ENCODE results near the gene PAK1. TPM values are rescaled to one million over a fixed set of nuclear protein-coding genes. Genes with fewer than 3 reads are reported as not detected.

Gene PAK1
- total RNA-seq, 1 donor from 2014 or later: 40.7 TPM

DNA sequence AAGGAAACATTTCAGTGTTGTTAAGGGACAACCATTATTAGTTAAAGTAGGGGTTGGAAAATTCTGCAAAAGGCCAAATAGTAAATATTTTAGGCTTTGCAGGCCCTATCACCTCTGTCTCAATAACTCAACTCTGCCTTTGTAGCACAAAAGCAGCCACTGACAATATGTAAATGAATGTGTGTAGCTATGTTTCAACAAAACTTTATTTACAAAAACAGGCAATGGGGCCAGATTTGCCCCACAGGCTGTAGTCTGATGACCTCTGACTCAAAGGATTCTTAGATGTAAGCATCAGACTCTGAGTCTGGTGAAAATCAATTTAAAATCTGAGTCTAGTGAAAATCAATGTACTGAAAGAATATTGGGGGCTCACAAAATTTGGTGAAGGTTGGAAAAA is 50.3 kb downstream of the PAK1 start:
- DNase-seq (ENCODE audit: low spot score): no peak
- Mint-ChIP-seq H3K36me3 (ENCODE audit: low read depth) (no peaks in the 10 kb centered on the region), H3K27me3 (ENCODE audit: low read depth) (peaks cover 15% of the 10 kb centered on the region), H3K9me3 (no peaks in the 10 kb centered on the region), H3K4me3 (ENCODE audit: low read depth) (no peak overlapping the region), H3K4me1 (ENCODE audit: low read depth) (peaks cover 2% of the 10 kb centered on the region), H3K27ac (no peak overlapping the region)
- intact Hi-C loops (cut with micrococcal nuclease): no loop called here

DNA sequence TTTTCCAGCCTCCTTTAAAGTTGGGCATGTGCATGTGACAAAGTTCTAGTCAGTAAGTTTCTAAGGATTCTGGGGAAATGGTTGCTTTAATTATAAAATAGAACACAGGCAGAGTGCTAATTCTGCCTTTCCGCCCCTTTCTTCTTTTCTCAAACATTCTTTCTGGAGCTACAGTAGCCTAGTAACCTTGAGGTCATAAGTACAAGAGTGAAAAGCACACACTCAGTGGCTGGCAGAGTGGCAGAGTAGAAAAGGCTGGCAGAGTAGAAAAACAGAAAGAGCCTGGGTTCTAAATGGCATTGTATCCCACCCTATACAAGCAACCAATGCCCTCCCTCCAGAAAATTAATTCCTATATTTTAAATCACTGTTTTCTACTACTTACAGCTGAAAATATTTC is 51.2 kb downstream of the PAK1 start:
- Mint-ChIP-seq H3K36me3 (ENCODE audit: low read depth) (no peaks in the 10 kb centered on the region), H3K4me1 (ENCODE audit: low read depth) (peaks cover 8% of the 10 kb centered on the region), H3K4me3 (ENCODE audit: low read depth) (no peak overlapping the region), H3K9me3 (no peaks in the 10 kb centered on the region), H3K27me3 (ENCODE audit: low read depth) (peaks cover 11% of the 10 kb centered on the region), H3K27ac (no peak overlapping the region)
- intact Hi-C loops (cut with micrococcal nuclease): no loop called here
- DNase-seq (ENCODE audit: low spot score): no peak

DNA sequence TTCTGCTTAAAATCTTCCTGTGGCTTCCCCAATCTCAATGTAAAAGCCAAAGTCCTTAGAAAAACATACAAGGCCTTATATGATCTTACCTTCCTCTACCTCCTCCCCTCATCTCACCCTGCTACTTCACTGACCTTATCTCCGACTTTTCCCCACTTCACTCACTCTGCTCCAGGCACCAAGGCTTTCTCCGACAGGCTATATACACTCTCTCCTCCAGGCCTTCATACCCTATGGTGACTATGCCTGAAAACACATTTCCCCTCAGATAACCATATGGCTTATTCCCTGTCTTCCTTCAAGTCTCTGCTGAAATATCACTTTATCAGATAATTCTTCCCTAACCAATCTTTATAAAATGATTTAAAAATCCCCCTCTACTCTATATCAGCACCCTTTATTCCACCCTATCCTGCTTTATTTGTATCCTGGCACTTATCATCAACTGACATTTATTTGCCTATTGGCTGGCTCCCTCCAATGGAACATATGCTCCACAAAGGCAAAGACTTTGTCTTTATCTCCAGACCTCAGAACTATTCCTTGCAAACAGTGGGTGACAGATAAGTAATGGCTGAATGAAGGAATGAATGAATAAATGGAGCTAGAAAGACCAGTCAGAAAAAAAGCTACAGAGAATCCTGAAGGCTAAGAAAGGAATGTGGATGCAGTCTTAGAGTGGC is 52.7 kb downstream of the PAK1 start:
- intact Hi-C loops (cut with micrococcal nuclease): no loop called here
- H3K4me1 Mint-ChIP-seq (ENCODE audit: low read depth): peaks cover 12% of the 10 kb centered on the region

DNA sequence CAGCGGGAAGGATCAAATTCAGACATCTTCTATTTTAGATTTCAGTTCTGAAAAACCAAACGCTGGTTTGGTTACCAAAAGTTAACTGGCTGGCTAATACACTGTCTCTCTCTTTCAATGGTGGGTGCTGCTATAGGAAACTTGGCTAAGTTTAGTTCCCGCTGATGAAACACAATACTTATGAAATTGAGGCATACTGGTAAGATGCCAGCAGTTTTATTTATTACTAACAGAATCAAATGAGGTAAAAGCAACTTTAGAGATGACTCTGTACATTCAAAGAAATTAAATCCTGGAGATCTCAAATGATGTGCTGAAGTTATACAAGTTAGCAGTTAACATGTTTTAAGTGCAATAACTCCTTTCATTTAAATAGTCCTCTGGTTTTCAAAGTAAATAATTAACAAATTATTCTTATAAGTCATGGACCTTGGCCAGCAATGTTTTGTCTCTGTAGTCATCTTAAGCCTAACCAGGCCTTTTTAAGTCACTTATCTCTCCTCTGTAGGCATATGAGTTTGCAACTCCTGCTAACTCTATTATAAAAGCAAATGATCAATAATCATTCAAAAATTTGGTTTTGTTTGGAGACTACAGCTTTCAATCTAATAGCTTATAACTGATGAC is 54.8 kb downstream of the PAK1 start:
- H3K4me1 Mint-ChIP-seq (ENCODE audit: low read depth): peaks cover 12% of the 10 kb centered on the region
- H3K27ac Mint-ChIP-seq: no peak overlapping the region
- no peak overlapping the region for H3K4me3 Mint-ChIP-seq (ENCODE audit: low read depth)
- H3K36me3 Mint-ChIP-seq (ENCODE audit: low read depth): no peaks in the 10 kb centered on the region
- peaks cover 4% of the 10 kb centered on the region for H3K27me3 Mint-ChIP-seq (ENCODE audit: low read depth)
- H3K9me3 Mint-ChIP-seq: no peaks in the 10 kb centered on the region
- intact Hi-C loops (cut with micrococcal nuclease): no loop called here
- DNase-seq (ENCODE audit: low spot score): no peak

More for the DNA sequence above, 52.7 kb downstream of the PAK1 start:
- Mint-ChIP-seq H3K4me3 (ENCODE audit: low read depth) (no peak overlapping the region), H3K9me3 (no peaks in the 10 kb centered on the region), H3K36me3 (ENCODE audit: low read depth) (no peaks in the 10 kb centered on the region), H3K27ac (no peak overlapping the region), H3K27me3 (ENCODE audit: low read depth) (peaks cover 8% of the 10 kb centered on the region)
- DNase-seq (ENCODE audit: low spot score): no peak

DNA sequence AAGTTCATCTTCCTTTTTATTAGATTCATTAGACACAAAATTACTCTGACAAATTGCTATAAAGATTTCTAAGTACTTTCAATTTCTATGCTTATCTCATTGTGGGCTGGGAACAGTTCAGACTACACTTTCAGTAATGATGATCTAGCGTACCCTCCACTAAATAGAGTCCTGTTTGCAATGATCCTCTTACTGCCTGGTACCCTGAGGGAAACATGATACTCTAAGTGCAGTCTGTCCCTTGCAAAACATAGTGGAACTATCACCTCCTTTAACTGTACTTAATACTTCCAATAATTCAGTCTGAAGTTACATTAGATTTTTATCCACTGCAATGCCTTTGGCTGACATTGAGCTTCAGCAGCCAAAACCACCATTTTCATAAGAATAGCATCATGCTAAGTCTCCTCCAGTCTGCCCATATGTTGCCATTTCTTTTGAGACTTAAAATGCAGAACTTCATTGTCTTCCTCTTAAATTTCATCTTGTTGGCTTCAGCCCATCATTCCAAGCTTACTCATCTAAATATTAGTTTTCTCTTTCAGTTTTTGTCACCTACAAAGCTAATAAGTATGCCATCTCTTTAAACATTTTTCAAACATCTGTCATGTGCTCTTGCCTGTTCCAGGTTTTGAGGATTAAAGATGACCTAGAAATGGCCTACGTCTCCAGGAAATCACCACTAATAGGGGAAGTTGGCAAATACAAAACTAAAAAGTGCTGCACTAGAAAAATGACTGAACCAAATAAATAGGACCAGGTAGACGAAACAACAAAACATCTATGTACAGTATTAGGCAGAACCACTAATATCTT is 55.5 kb downstream of the PAK1 start:
- Mint-ChIP-seq H3K27me3 (ENCODE audit: low read depth) (peaks cover 3% of the 10 kb centered on the region), H3K4me3 (ENCODE audit: low read depth) (no peak overlapping the region), H3K36me3 (ENCODE audit: low read depth) (no peaks in the 10 kb centered on the region), H3K27ac (no peak overlapping the region), H3K9me3 (no peaks in the 10 kb centered on the region), H3K4me1 (ENCODE audit: low read depth) (peaks cover 12% of the 10 kb centered on the region)
- DNase-seq (ENCODE audit: low spot score): no peak
- intact Hi-C loops (cut with micrococcal nuclease): no loop called here

DNA sequence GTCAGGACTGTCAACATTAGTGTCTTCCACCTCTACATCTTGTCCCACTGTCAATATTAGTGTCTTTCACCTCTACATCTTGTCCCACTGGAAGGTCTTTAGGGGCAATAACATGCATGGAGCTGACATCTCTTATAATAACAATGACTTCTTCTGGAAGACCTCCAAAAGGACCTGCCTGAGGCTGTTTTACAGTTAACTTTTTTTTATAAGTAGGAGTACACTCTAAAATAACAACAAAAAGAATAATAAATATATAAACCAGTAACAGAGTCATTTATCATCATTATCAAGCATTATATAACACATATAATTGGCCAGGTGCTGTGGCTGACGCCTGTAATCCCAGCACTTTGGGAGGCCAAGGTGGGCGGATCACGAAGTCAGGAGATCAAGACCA is 57.5 kb downstream of the PAK1 start:
- Mint-ChIP-seq H3K27me3 (ENCODE audit: low read depth) (peaks cover 2% of the 10 kb centered on the region), H3K36me3 (ENCODE audit: low read depth) (no peaks in the 10 kb centered on the region), H3K9me3 (no peaks in the 10 kb centered on the region), H3K27ac (no peak overlapping the region), H3K4me3 (ENCODE audit: low read depth) (no peak overlapping the region), H3K4me1 (ENCODE audit: low read depth) (peaks cover 15% of the 10 kb centered on the region)
- intact Hi-C loops (cut with micrococcal nuclease): no loop called here
- no peak for DNase-seq (ENCODE audit: low spot score)

DNA sequence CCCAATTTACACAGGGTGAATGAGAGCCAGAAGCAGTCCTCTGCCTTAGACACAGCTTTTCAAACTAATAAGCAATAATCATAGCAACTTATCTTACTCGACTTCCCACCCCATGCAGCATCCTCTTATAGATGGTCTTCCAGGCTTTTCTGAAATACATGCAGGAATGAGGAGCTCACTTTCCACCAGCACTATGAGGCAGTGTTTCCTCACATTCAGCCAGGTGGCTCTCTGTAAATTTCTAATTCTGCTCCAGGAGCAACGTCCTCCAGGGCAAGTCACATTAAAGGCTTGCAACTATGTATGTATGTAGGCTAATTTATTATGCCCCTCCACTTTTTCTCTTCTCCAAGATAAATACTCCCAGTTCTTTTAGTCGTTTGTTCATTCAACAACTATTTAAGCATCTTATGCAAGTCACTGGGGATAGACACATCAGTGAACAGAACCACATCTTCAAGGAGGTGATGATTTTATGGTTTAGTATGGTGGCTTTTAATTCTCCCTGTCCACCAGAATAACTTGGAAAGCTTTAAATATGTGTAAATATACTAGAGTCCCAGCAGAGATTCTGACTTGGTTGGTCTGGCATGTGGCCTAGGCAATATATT is 59.9 kb downstream of the PAK1 start:
- H3K9me3 Mint-ChIP-seq: no peaks in the 10 kb centered on the region
- H3K4me1 Mint-ChIP-seq (ENCODE audit: low read depth): peaks cover 33% of the 10 kb centered on the region
- peaks cover 5% of the 10 kb centered on the region for H3K36me3 Mint-ChIP-seq (ENCODE audit: low read depth)
- H3K4me3 Mint-ChIP-seq (ENCODE audit: low read depth): no peak overlapping the region
- H3K27ac Mint-ChIP-seq: no peak overlapping the region
- no peak for DNase-seq (ENCODE audit: low spot score)
- H3K27me3 Mint-ChIP-seq (ENCODE audit: low read depth): no peaks in the 10 kb centered on the region
- intact Hi-C loops (cut with micrococcal nuclease): no loop called here

DNA sequence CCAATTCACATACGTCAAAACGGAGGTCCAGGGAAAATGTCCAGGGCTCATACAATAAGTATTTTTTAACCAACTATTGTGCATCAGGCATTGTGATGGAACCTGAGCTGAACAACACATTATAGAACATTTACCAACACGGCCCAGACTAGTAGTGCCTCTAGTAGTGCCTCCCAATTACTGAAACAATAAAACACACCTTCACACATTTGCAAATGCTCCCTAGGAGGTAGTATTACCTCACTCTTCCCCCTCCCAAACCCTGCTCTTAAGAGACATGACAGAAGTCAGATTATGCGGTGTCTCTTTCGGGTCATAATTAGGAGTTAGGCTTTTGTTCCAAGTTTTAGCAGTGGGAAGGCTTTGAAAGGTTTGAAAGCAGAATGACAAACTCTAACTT is 61.1 kb downstream of the PAK1 start:
- DNase-seq (ENCODE audit: low spot score): no peak
- Mint-ChIP-seq H3K27ac (no peak overlapping the region), H3K36me3 (ENCODE audit: low read depth) (peaks cover 9% of the 10 kb centered on the region), H3K4me3 (ENCODE audit: low read depth) (peak overlapping the region; percentile 34), H3K27me3 (ENCODE audit: low read depth) (no peaks in the 10 kb centered on the region), H3K9me3 (no peaks in the 10 kb centered on the region), H3K4me1 (ENCODE audit: low read depth) (peaks cover 33% of the 10 kb centered on the region)
- intact Hi-C loops (cut with micrococcal nuclease): no loop called here

DNA sequence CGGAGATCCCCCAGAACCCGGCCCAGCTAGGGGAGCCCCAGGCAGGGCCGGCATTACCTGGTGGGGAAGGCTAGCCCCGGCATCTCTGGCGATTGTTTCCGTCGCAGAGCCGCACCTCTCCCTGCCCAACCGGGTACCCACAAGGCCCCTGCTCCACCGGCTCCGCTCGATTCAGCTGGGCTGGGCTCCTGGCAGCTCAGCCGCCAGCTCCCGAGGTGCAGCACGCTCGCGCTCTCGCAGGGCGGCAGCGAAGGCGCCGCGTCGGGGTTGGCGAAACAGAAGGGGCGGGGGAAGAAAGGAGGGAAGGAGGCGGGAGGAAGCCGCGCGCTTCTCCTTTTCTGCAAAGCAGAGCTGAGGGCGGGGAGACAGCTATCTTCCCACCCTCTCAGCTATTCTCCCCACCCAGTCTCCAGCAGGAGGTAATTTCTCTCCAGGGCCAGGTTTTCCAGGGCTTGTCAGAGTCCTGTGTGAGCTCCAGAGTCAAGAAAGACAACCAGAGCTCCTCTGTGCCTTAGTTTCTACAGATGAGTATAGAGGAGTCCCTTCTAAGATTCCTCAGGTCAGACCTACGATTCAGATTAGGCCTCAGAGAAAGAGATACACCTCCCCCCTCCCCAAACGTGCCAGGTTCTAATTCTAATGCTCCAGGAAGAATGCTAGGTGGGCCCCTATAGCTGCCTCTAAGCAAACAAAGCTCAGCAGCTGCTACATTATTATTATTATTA is 62.0 kb downstream of the PAK1 start:
- no peaks in the 10 kb centered on the region for H3K9me3 Mint-ChIP-seq
- H3K4me1 Mint-ChIP-seq (ENCODE audit: low read depth): peaks cover 33% of the 10 kb centered on the region
- DNase-seq (ENCODE audit: low spot score): peak; percentile 79
- peak overlapping the region; percentile 84 for H3K4me3 Mint-ChIP-seq (ENCODE audit: low read depth)
- no peaks in the 10 kb centered on the region for H3K27me3 Mint-ChIP-seq (ENCODE audit: low read depth)
- H3K36me3 Mint-ChIP-seq (ENCODE audit: low read depth): peaks cover 13% of the 10 kb centered on the region
- intact Hi-C loops (cut with micrococcal nuclease): loop anchor here (2.0 kb wide), 1 partner anchor 63 kb away; the partner anchor contains the start of gene PAK1
- peak overlapping the region; percentile 75 for H3K27ac Mint-ChIP-seq

DNA sequence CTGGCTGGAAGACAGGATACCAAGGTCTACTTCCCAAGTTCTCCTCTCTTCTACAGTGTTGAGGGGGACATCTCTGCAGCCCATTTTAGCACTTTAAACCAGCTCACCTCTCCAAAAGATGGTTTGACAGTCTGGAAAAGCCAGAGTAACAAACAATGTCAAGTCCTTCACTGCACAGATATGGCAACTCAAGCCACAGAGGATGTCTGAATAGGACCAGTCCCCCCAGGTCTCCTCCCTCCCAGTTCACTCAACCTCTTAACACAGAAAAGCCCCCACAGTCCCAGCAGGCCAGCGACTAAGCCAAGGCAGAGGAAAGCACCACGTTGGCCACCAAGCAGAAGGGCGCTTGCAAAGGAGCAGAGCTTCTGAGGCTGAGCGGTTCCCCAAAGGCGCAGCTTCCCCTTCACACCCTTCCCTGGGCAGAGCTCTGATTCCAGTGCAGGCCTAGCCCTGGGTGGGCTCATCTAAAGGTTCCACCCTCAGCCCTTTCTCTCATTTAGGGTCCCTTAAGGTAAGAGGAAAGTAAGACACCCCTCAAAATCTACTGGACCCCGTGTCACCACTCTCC is 62.7 kb downstream of the PAK1 start:
- intact Hi-C loops (cut with micrococcal nuclease): loop anchor here (2.0 kb wide), 1 partner anchor 64 kb away; the partner anchor contains the start of gene PAK1
- Mint-ChIP-seq H3K27me3 (ENCODE audit: low read depth) (no peaks in the 10 kb centered on the region), H3K9me3 (no peaks in the 10 kb centered on the region), H3K4me1 (ENCODE audit: low read depth) (peaks cover 33% of the 10 kb centered on the region), H3K36me3 (ENCODE audit: low read depth) (peaks cover 13% of the 10 kb centered on the region), H3K4me3 (ENCODE audit: low read depth) (peak overlapping the region; percentile 84), H3K27ac (peak overlapping the region; percentile 12)
- DNase-seq (ENCODE audit: low spot score): peak; percentile 12

DNA sequence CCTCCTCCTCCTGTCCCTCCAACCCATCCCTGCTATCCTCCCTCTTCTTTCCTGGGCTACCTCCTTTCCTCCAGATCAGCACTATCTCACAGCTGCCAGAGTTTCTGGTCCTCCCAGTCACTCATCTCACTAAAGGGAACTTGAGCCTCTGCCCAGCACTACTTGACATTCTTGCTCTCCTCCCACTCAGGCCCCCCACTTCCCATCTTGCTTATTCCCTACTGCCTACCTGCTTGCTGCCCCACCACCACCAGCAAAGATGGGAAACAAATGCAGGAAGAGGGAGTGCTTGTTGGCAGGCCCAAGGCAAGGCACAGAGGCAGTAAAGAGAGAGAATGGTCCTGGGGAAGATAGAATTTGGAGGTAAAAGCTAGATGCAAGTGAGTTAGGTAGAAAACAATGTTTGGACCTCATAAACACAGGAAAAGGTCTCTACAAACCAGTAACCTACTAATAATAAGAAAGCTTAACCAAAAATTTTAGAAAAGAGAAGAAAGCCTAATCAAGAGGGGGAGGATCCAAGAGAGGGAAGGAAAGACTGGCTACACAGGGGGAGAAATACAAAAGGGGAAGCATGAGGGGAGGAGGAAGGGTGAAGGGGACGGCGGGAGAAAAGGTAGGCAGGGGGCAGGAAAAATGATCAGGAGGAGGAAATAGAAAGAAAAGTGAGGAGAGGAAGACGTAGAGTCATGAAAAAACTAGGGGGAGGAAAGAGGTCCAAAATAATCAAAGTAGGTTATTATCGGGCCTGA is 63.6 kb downstream of the PAK1 start:
- Mint-ChIP-seq H3K4me3 (ENCODE audit: low read depth) (peak overlapping the region; percentile 84), H3K27me3 (ENCODE audit: low read depth) (no peaks in the 10 kb centered on the region), H3K27ac (no peak overlapping the region), H3K4me1 (ENCODE audit: low read depth) (peaks cover 33% of the 10 kb centered on the region), H3K36me3 (ENCODE audit: low read depth) (peaks cover 13% of the 10 kb centered on the region), H3K9me3 (no peaks in the 10 kb centered on the region)
- DNase-seq (ENCODE audit: low spot score): no peak
- intact Hi-C loops (cut with micrococcal nuclease): loop anchor here (2.0 kb wide), 1 partner anchor 65 kb away; the partner anchor contains the start of gene PAK1
